Measurements from ENCODE around the gene UBE2E3.

Gene UBE2E3

GRCh38 chr2:180953550-180953949, 26.9 kb upstream of the UBE2E3 start:
- no peak for DNase-seq
- Histone ChIP-seq H2BK5ac (ENCODE audit: low read depth, low read length, poor library complexity) (no peak overlapping the region), H3K4me2 (ENCODE audit: low read length) (no peak overlapping the region)

GRCh38 chr2:180955101-180955500, 25.3 kb upstream of the UBE2E3 start:
- Histone ChIP-seq H3K27me3 (ENCODE audit: insufficient read depth, low read length) (no peaks in the 10 kb centered on the region), H3K14ac (ENCODE audit: low read length) (no peak overlapping the region), H3K27ac (ENCODE audit: low read depth, low read length) (no peak overlapping the region), H2AFZ (ENCODE audit: insufficient read depth, low read length, poor library complexity) (no peak overlapping the region), H3K4ac (ENCODE audit: low read depth, low read length) (no peak overlapping the region), H4K91ac (ENCODE audit: low read depth, low read length) (no peak overlapping the region), H4K8ac (ENCODE audit: low read depth, low read length) (no peak overlapping the region), H3K4me3 (ENCODE audit: low read depth, low read length) (no peak overlapping the region), H2BK12ac (ENCODE audit: low read length) (no peak overlapping the region), H2BK120ac (ENCODE audit: insufficient read depth, low read length, poor library complexity) (no peak overlapping the region), H2AK5ac (ENCODE audit: low read length) (no peak overlapping the region), H4K12ac (ENCODE audit: low read depth, low read length) (no peak overlapping the region), H3K9ac (ENCODE audit: low read length) (no peak overlapping the region), H3K9me3 (ENCODE audit: insufficient read depth, low read depth, low read length) (no peaks in the 10 kb centered on the region), H3K36me3 (ENCODE audit: control insufficient read depth in 1 of 2, insufficient read depth in 2 of 2, low read length in 2 of 2) (no peaks in the 10 kb centered on the region), H3K79me1 (ENCODE audit: low read length) (no peaks in the 10 kb centered on the region), H3K23ac (ENCODE audit: low read length) (no peak overlapping the region), H3K4me1 (ENCODE audit: control insufficient read depth in 1 of 2, insufficient read depth in 2 of 2, low read length in 2 of 2) (no peaks in the 10 kb centered on the region), H3K18ac (ENCODE audit: low read length) (no peak overlapping the region), H2BK5ac (ENCODE audit: low read depth, low read length, poor library complexity) (no peak overlapping the region), H3K79me2 (ENCODE audit: control insufficient read depth, insufficient read depth, low read length, poor library complexity) (no peaks in the 10 kb centered on the region), H3K4me2 (ENCODE audit: low read length) (no peak overlapping the region)
- DNase-seq = no peak

More at GRCh38 chr2:180953550-180953949, 26.9 kb upstream of the UBE2E3 start:
- no peaks in the 10 kb centered on the region for H3K9me3 ChIP-seq (ENCODE audit: insufficient read depth, low read depth, low read length)
- H3K27me3 ChIP-seq (ENCODE audit: insufficient read depth, low read length) = no peaks in the 10 kb centered on the region
- H3K79me2 ChIP-seq (ENCODE audit: control insufficient read depth, insufficient read depth, low read length, poor library complexity) = no peaks in the 10 kb centered on the region
- H3K27ac ChIP-seq (ENCODE audit: low read depth, low read length) = no peak overlapping the region
- H3K79me1 ChIP-seq (ENCODE audit: low read length) = no peaks in the 10 kb centered on the region
- H4K12ac ChIP-seq (ENCODE audit: low read depth, low read length) = no peak overlapping the region
- H3K4ac ChIP-seq (ENCODE audit: low read depth, low read length) = no peak overlapping the region
- no peak overlapping the region for H3K9ac ChIP-seq (ENCODE audit: low read length)
- H2BK120ac ChIP-seq (ENCODE audit: insufficient read depth, low read length, poor library complexity) = no peak overlapping the region
- no peaks in the 10 kb centered on the region for H3K4me1 ChIP-seq (ENCODE audit: control insufficient read depth in 1 of 2, insufficient read depth in 2 of 2, low read length in 2 of 2)
- no peak overlapping the region for H2BK12ac ChIP-seq (ENCODE audit: low read length)
- H3K18ac ChIP-seq (ENCODE audit: low read length) = no peak overlapping the region
- H4K91ac ChIP-seq (ENCODE audit: low read depth, low read length) = no peak overlapping the region
- H3K4me3 ChIP-seq (ENCODE audit: low read depth, low read length) = no peak overlapping the region
- no peaks in the 10 kb centered on the region for H3K36me3 ChIP-seq (ENCODE audit: control insufficient read depth in 1 of 2, insufficient read depth in 2 of 2, low read length in 2 of 2)
- no peak overlapping the region for H3K23ac ChIP-seq (ENCODE audit: low read length)
- no peak overlapping the region for H3K14ac ChIP-seq (ENCODE audit: low read length)
- no peak overlapping the region for H4K8ac ChIP-seq (ENCODE audit: low read depth, low read length)
- H2AK5ac ChIP-seq (ENCODE audit: low read length) = no peak overlapping the region
- no peak overlapping the region for H2AFZ ChIP-seq (ENCODE audit: insufficient read depth, low read length, poor library complexity)

GRCh38 chr2:180959787-180960186, 20.6 kb upstream of the UBE2E3 start:
- Histone ChIP-seq H3K4ac (ENCODE audit: low read depth, low read length) (no peak overlapping the region), H3K4me2 (ENCODE audit: low read length) (no peak overlapping the region), H3K9me3 (ENCODE audit: insufficient read depth, low read depth, low read length) (no peaks in the 10 kb centered on the region), H3K79me1 (ENCODE audit: low read length) (no peaks in the 10 kb centered on the region), H2AK5ac (ENCODE audit: low read length) (no peak overlapping the region), H2BK5ac (ENCODE audit: low read depth, low read length, poor library complexity) (no peak overlapping the region), H3K9ac (ENCODE audit: low read length) (no peak overlapping the region), H3K4me3 (ENCODE audit: low read depth, low read length) (no peak overlapping the region), H2AFZ (ENCODE audit: insufficient read depth, low read length, poor library complexity) (no peak overlapping the region), H3K79me2 (ENCODE audit: control insufficient read depth, insufficient read depth, low read length, poor library complexity) (no peaks in the 10 kb centered on the region), H4K8ac (ENCODE audit: low read depth, low read length) (no peak overlapping the region), H3K23ac (ENCODE audit: low read length) (no peak overlapping the region), H3K4me1 (ENCODE audit: control insufficient read depth in 1 of 2, insufficient read depth in 2 of 2, low read length in 2 of 2) (no peaks in the 10 kb centered on the region), H3K27ac (ENCODE audit: low read depth, low read length) (no peak overlapping the region), H3K14ac (ENCODE audit: low read length) (no peak overlapping the region), H3K18ac (ENCODE audit: low read length) (no peak overlapping the region), H3K27me3 (ENCODE audit: insufficient read depth, low read length) (no peaks in the 10 kb centered on the region), H3K36me3 (ENCODE audit: control insufficient read depth in 1 of 2, insufficient read depth in 2 of 2, low read length in 2 of 2) (no peaks in the 10 kb centered on the region), H4K91ac (ENCODE audit: low read depth, low read length) (no peak overlapping the region), H4K12ac (ENCODE audit: low read depth, low read length) (no peak overlapping the region), H2BK120ac (ENCODE audit: insufficient read depth, low read length, poor library complexity) (no peak overlapping the region), H2BK12ac (ENCODE audit: low read length) (no peak overlapping the region)
- DNase-seq = no peak
- no CpG with 5 or more reads among the region's 1 CpG for WGBS (ENCODE audit: extremely low coverage, insufficient coverage, insufficient read length)

GRCh38 chr2:180960982-180961381, 19.4 kb upstream of the UBE2E3 start:
- H2BK5ac ChIP-seq (ENCODE audit: low read depth, low read length, poor library complexity) = no peak overlapping the region
- DNase-seq = no peak
- no peaks in the 10 kb centered on the region for H3K9me3 ChIP-seq (ENCODE audit: insufficient read depth, low read depth, low read length)
- no peak overlapping the region for H3K27ac ChIP-seq (ENCODE audit: low read depth, low read length)
- H3K14ac ChIP-seq (ENCODE audit: low read length) = no peak overlapping the region
- no peak overlapping the region for H2AFZ ChIP-seq (ENCODE audit: insufficient read depth, low read length, poor library complexity)
- H4K91ac ChIP-seq (ENCODE audit: low read depth, low read length) = no peak overlapping the region
- H3K23ac ChIP-seq (ENCODE audit: low read length) = no peak overlapping the region
- H3K36me3 ChIP-seq (ENCODE audit: control insufficient read depth in 1 of 2, insufficient read depth in 2 of 2, low read length in 2 of 2) = no peaks in the 10 kb centered on the region
- H4K8ac ChIP-seq (ENCODE audit: low read depth, low read length) = no peak overlapping the region
- H3K79me1 ChIP-seq (ENCODE audit: low read length) = no peaks in the 10 kb centered on the region
- no peak overlapping the region for H4K12ac ChIP-seq (ENCODE audit: low read depth, low read length)
- H3K4ac ChIP-seq (ENCODE audit: low read depth, low read length) = no peak overlapping the region
- no peaks in the 10 kb centered on the region for H3K27me3 ChIP-seq (ENCODE audit: insufficient read depth, low read length)
- H2BK120ac ChIP-seq (ENCODE audit: insufficient read depth, low read length, poor library complexity) = no peak overlapping the region
- no CpG with 5 or more reads among the region's 3 CpGs for WGBS (ENCODE audit: extremely low coverage, insufficient coverage, insufficient read length)
- H3K18ac ChIP-seq (ENCODE audit: low read length) = no peak overlapping the region
- no peak overlapping the region for H2AK5ac ChIP-seq (ENCODE audit: low read length)
- H3K4me1 ChIP-seq (ENCODE audit: control insufficient read depth in 1 of 2, insufficient read depth in 2 of 2, low read length in 2 of 2) = no peaks in the 10 kb centered on the region
- no peaks in the 10 kb centered on the region for H3K79me2 ChIP-seq (ENCODE audit: control insufficient read depth, insufficient read depth, low read length, poor library complexity)
- no peak overlapping the region for H3K4me2 ChIP-seq (ENCODE audit: low read length)
- no peak overlapping the region for H3K4me3 ChIP-seq (ENCODE audit: low read depth, low read length)
- no peak overlapping the region for H3K9ac ChIP-seq (ENCODE audit: low read length)
- H2BK12ac ChIP-seq (ENCODE audit: low read length) = no peak overlapping the region
